HL-60 (cell line): ENCODE measurements around the gene EPB41.

Source experiments
- DNase-seq, 2 experiments: peaks; one replicate each; pipeline ENCODE4 v3.0.0-alpha.2; 2010 to 2020; ENCODE audit warnings: low read depth in 1 of 2, low spot score in 1 of 2
- H3K27ac ChIP-seq: fragments of 250-450 bp; sonication (Bioruptor Pico); replicated peaks from 2 replicates; pipeline ENCODE4 v1.5.1; 2020; ENCODE audit warnings: mild to moderate bottlenecking, moderate library complexity
- H3K27me3 ChIP-seq: fragments of 250-450 bp; sonication (Bioruptor Pico); 2 replicates; pipeline ENCODE4 v1.5.1; 2021; ENCODE audit warnings: mild to moderate bottlenecking, moderate library complexity; ENCODE audit not compliant: insufficient read depth, poor library complexity, severe bottlenecking
- H3K4me3 ChIP-seq: replicated peaks from 2 replicates; pipeline ENCODE4 v1.5.1; 2011; ENCODE audit warnings: mild to moderate bottlenecking, control low read depth, low read length; ENCODE audit not compliant: insufficient read depth
- GABPA ChIP-seq: IDR thresholded peaks from 2 replicates; pipeline ENCODE4 v1.6.1; 2012; ENCODE audit warnings: low read depth
- POLR2AphosphoS5 ChIP-seq: IDR thresholded peaks from 2 replicates; pipeline ENCODE4 v1.6.1; 2012; ENCODE audit warnings: low read depth
- SPI1 ChIP-seq: IDR thresholded peaks from 2 replicates; pipeline ENCODE4 v1.6.1; 2012; ENCODE audit warnings: low read depth, mild to moderate bottlenecking, borderline replicate concordance
- TF ChIP-seq, protein P1 (sequence below): IDR thresholded peaks from one replicate; pipeline ENCODE4 v1.5.1; 2011; ENCODE audit warnings: low read length, control low read depth, inconsistent platforms; ENCODE audit not compliant: insufficient read depth
- TF ChIP-seq, protein P2 (sequence below): IDR thresholded peaks from 2 replicates; pipeline ENCODE4 v1.6.1; 2012; ENCODE audit warnings: low read depth; ENCODE audit not compliant: insufficient replicate concordance

Gene EPB41

DNA sequence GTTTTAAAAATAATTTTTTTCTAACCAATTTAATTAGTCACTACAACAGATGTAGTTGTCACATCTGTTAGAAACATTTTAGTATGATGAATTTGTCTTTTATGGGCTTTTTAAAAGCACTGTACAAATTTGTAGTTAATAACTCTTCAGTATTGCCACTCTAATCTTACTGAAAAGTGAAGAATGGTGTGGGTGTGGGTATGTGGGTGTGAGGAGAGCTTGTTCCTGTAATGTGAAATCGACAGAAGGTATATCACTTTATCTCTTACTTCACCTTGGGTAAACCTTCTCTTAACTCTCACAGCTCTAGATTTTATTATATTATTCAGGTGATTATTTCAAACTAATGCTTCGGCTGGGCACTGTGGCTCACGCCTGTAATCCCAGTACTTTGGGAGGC, 166.8 kb downstream of the EPB41 start:
- TF ChIP-seq POLR2AphosphoS5 (no peak), SPI1 (no peak)
- TF ChIP-seq, protein P1, sequence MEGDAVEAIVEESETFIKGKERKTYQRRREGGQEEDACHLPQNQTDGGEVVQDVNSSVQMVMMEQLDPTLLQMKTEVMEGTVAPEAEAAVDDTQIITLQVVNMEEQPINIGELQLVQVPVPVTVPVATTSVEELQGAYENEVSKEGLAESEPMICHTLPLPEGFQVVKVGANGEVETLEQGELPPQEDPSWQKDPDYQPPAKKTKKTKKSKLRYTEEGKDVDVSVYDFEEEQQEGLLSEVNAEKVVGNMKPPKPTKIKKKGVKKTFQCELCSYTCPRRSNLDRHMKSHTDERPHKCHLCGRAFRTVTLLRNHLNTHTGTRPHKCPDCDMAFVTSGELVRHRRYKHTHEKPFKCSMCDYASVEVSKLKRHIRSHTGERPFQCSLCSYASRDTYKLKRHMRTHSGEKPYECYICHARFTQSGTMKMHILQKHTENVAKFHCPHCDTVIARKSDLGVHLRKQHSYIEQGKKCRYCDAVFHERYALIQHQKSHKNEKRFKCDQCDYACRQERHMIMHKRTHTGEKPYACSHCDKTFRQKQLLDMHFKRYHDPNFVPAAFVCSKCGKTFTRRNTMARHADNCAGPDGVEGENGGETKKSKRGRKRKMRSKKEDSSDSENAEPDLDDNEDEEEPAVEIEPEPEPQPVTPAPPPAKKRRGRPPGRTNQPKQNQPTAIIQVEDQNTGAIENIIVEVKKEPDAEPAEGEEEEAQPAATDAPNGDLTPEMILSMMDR, result no peak
- TF ChIP-seq, protein P2, sequence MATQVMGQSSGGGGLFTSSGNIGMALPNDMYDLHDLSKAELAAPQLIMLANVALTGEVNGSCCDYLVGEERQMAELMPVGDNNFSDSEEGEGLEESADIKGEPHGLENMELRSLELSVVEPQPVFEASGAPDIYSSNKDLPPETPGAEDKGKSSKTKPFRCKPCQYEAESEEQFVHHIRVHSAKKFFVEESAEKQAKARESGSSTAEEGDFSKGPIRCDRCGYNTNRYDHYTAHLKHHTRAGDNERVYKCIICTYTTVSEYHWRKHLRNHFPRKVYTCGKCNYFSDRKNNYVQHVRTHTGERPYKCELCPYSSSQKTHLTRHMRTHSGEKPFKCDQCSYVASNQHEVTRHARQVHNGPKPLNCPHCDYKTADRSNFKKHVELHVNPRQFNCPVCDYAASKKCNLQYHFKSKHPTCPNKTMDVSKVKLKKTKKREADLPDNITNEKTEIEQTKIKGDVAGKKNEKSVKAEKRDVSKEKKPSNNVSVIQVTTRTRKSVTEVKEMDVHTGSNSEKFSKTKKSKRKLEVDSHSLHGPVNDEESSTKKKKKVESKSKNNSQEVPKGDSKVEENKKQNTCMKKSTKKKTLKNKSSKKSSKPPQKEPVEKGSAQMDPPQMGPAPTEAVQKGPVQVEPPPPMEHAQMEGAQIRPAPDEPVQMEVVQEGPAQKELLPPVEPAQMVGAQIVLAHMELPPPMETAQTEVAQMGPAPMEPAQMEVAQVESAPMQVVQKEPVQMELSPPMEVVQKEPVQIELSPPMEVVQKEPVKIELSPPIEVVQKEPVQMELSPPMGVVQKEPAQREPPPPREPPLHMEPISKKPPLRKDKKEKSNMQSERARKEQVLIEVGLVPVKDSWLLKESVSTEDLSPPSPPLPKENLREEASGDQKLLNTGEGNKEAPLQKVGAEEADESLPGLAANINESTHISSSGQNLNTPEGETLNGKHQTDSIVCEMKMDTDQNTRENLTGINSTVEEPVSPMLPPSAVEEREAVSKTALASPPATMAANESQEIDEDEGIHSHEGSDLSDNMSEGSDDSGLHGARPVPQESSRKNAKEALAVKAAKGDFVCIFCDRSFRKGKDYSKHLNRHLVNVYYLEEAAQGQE, result no peak
- H3K27ac ChIP-seq, result no peak overlapping the region
- no peaks in the 10 kb centered on the region for H3K27me3 ChIP-seq
- no peak for DNase-seq
- no peak overlapping the region for H3K4me3 ChIP-seq

DNA sequence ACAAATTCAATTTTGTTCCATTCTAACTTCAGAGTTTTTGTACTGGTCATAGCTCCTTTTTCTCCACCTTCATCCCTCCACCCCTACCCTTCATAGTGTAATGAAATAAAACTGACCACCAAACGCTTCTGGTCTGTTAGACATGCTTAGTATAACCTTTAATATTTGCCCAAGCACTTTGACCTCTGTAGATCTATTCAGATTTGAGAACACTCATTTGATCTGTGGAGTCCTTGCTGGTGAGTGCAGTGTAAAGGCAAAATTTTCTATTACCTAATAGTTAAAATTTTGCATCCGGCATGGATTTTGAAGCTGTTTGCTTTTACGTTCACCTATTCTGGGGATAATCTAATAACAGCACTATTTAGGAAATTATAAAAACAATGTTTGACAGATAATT, 168.2 kb downstream of the EPB41 start:
- H3K27ac ChIP-seq, result no peak overlapping the region
- no peaks in the 10 kb centered on the region for H3K27me3 ChIP-seq
- no peak for DNase-seq
- TF ChIP-seq, protein P2, result no peak
- TF ChIP-seq, protein P1, result no peak
- TF ChIP-seq POLR2AphosphoS5, result no peak
- TF ChIP-seq SPI1, result no peak
- no peak for TF ChIP-seq GABPA
- H3K4me3 ChIP-seq, result no peak overlapping the region

GRCh38 chr1:29083317-29084195, 169.2 kb downstream of the EPB41 start:
- DNase-seq, result no peak
- Histone ChIP-seq H3K4me3 (no peak overlapping the region), H3K27ac (no peak overlapping the region), H3K27me3 (no peaks in the 10 kb centered on the region)
- TF ChIP-seq SPI1, result no peak

GRCh38 chr1:29084196-29084521, 169.8 kb downstream of the EPB41 start:
- Histone ChIP-seq H3K27ac (no peak overlapping the region), H3K27me3 (no peaks in the 10 kb centered on the region), H3K4me3 (no peak overlapping the region)
- no peak for DNase-seq
- no peak for TF ChIP-seq GABPA
- TF ChIP-seq, protein P2, result no peak
- TF ChIP-seq, protein P1, result no peak
- no peak for TF ChIP-seq SPI1
- no peak for TF ChIP-seq POLR2AphosphoS5
